K562 (cell line): ENCODE measurements around the gene AFM. TPM values are rescaled to one million over a fixed set of nuclear protein-coding genes. Genes with fewer than 3 reads are reported as not detected.

Experiments
- ATF2 ChIP-seq: sonication (generic); formaldehyde crosslinking; IDR thresholded peaks from 2 replicates; pipeline ENCODE4 v1.8.1; 2022; ENCODE audit warnings: missing genetic modification reagents
- BCL6 ChIP-seq: fragments of 250-450 bp; sonication (Bioruptor Pico); IDR thresholded peaks from 2 replicates; pipeline ENCODE4 v1.4.0; 2020
- CREM ChIP-seq: IDR thresholded peaks from 2 replicates; pipeline ENCODE4 v1.6.1; 2014; ENCODE audit warnings: antibody characterized with exemption, low read depth
- GTF3C2 ChIP-seq: IDR thresholded peaks from 3 replicates; pipeline ENCODE4 v1.6.1; 2011; ENCODE audit warnings: borderline replicate concordance, mild to moderate bottlenecking, moderate library complexity; ENCODE audit not compliant: insufficient read length; ENCODE audit errors: extremely low read depth
- MTA3 ChIP-seq: fragments of 450-650 bp; formaldehyde crosslinking; IDR thresholded peaks from 2 replicates; pipeline ENCODE4 v1.6.1; 2017; ENCODE audit warnings: mild to moderate bottlenecking, borderline replicate concordance
- NFRKB ChIP-seq: fragments of 450-650 bp; IDR thresholded peaks from 2 replicates; pipeline ENCODE4 v1.6.1; 2016; ENCODE audit warnings: low read depth
- SPI1 ChIP-seq: IDR thresholded peaks from 2 replicates; pipeline ENCODE4 v1.6.1; 2011; ENCODE audit warnings: low read depth, low read length, control low read depth, borderline replicate concordance
- TARDBP ChIP-seq: fragments of 450-650 bp; IDR thresholded peaks from 2 replicates; pipeline ENCODE4 v1.6.1; 2016
- ZNF511 ChIP-seq: sonication (generic); formaldehyde crosslinking; IDR thresholded peaks from 2 replicates; pipeline ENCODE4 v1.8.0; 2022; ENCODE audit warnings: mild to moderate bottlenecking, missing genetic modification reagents
- ZNF740 ChIP-seq, 3 experiments: fragments of 200-800 bp in 1 of 3; sonication (Bioruptor generic) in 1 of 3; sonication (generic) in 1 of 3; formaldehyde crosslinking in 1 of 3; IDR thresholded peaks; 2 replicates each; pipeline versions ENCODE4 v1.6.1 to v1.8.0; 2016 to 2022; ENCODE audit warnings: mild to moderate bottlenecking in 2 of 3, missing compliant biosample characterization in 2 of 3, missing genetic modification characterization in 2 of 3, missing genetic modification reagents in 1 of 3
- polyA plus RNA-seq, 8 experiments: library from polyadenylated mRNA; depleted of rRNA in 4 of 8; stranded (reverse) in 5 of 8; unstranded in 3 of 8; fragments of >200 nt; fragmentation: Nextera tagmentation in 2 of 8; fragmentation: Illumina TruSeq in 1 of 8; extraction: Ambion mirVana in 2 of 8; extraction: Trizol in 1 of 8; gene quantifications; 2 replicates each; pipeline versions ENCODE4 v1.2.1 to v1.2.3, GENCODE V29; 2011 to 2014; ENCODE audit warnings: inconsistent platforms in 1 of 8, missing spikeins in 1 of 8
- total RNA-seq, 7 experiments: library from RNA; depleted of rRNA in 6 of 7; stranded (reverse); fragments of >200 nt in 6 of 7; fragmentation: Illumina TruSeq in 2 of 7; extraction: Trizol in 2 of 7; gene quantifications; 2 replicates each; pipeline versions ENCODE4 v1.2.1 to v1.2.3, GENCODE V29; 2011 to 2021; ENCODE audit warnings: low replicate concordance in 1 of 7
- TF ChIP-seq, protein P1 (sequence below): fragments of 250-450 bp; sonication (Bioruptor Pico); IDR thresholded peaks from 2 replicates; pipeline ENCODE4 v1.4.0; 2020; ENCODE audit warnings: borderline replicate concordance
- TF ChIP-seq, protein P2 (sequence below): fragments of 250-450 bp; sonication (Bioruptor Pico); IDR thresholded peaks from 2 replicates; pipeline ENCODE4 v1.5.0; 2020; ENCODE audit warnings: mild to moderate bottlenecking

AFM gene
- total and polyA plus RNA-seq, 9 of the 15 experiments (the other 6 are each of a cell fraction or from before 2014, with no cell fraction given), result 0.07 to 0.15 (median 0.12) TPM; not detected in 5

DNA sequence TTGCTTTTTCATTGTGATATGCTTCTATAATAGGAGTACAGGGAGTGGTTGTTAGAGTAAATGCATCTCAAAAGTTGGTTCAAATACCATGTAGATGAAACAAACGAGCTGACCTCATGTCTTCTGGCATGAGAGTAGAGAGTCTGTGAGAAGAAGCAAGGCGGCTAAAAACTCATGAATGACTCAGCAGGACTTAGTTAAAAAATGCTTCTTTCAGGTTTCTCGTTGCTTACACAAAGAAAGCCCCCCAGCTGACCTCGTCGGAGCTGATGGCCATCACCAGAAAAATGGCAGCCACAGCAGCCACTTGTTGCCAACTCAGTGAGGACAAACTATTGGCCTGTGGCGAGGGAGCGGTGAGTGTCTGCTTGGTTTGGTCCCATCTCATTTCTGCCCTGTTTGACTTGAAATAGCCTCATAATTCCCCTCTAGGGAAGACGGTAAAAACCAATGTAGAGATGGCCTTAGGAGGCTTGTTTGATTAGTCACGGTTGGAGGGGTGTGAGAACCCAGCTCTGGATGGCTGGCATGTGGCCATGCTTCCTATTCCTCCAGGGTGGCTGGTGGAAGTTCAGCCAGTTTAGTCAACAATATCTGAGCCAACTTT is 31.0 kb upstream of the AFM start (continued):
- TF ChIP-seq GTF3C2, result no peak
- no peak for TF ChIP-seq ZNF511 (CRISPR knock-in tag)
- TF ChIP-seq CREM, result no peak
- TF ChIP-seq, protein P1, sequence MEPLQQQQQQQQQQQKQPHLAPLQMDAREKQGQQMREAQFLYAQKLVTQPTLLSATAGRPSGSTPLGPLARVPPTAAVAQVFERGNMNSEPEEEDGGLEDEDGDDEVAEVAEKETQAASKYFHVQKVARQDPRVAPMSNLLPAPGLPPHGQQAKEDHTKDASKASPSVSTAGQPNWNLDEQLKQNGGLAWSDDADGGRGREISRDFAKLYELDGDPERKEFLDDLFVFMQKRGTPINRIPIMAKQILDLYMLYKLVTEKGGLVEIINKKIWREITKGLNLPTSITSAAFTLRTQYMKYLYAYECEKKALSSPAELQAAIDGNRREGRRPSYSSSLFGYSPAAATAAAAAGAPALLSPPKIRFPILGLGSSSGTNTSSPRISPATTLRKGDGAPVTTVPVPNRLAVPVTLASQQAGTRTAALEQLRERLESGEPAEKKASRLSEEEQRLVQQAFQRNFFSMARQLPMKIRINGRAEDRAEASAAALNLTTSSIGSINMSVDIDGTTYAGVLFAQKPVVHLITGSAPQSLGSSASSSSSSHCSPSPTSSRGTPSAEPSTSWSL (CRISPR knock-in tag), result no peak
- no peak for TF ChIP-seq BCL6 (CRISPR knock-in tag)
- TF ChIP-seq, protein P2, sequence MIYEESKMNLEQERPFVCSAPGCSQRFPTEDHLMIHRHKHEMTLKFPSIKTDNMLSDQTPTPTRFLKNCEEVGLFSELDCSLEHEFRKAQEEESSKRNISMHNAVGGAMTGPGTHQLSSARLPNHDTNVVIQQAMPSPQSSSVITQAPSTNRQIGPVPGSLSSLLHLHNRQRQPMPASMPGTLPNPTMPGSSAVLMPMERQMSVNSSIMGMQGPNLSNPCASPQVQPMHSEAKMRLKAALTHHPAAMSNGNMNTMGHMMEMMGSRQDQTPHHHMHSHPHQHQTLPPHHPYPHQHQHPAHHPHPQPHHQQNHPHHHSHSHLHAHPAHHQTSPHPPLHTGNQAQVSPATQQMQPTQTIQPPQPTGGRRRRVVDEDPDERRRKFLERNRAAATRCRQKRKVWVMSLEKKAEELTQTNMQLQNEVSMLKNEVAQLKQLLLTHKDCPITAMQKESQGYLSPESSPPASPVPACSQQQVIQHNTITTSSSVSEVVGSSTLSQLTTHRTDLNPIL (CRISPR knock-in tag), result no peak
- no peak for TF ChIP-seq ZNF740 (CRISPR knock-in tag; IDR thresholded peaks at IDR 0.05)
- TF ChIP-seq ZNF740 (tag; IDR thresholded peaks at IDR 0.05), result 0 out of 4 replicates have a peak, but pooled peaks of 1 of the 2 experiments have one; percentile 30
- peak; percentile 35; the same call in 1 of the 2 replicates for TF ChIP-seq MTA3
- peak; percentile 59; the same call in 1 of the 2 replicates for TF ChIP-seq NFRKB
- no peak for TF ChIP-seq ATF2
- no peak for TF ChIP-seq SPI1
- TF ChIP-seq TARDBP, result no peak
